CD4-positive, alpha-beta T cell (primary cell): ENCODE data around the gene COL23A1. TPM values are rescaled to one million over a fixed set of nuclear protein-coding genes. Genes with fewer than 3 reads are reported as not detected.

Experiments used
- ATAC-seq: fragments of 200-7000 bp; cut with Tn5 transposase; one replicate; pipeline ENCODE4 v1.10.0; 2022; ENCODE audit warnings: mild to moderate bottlenecking; ENCODE audit not compliant: poor library complexity
- CTCF ChIA-PET: fragments of 350-600 bp; sonication (Branson Sonifier 250); formaldehyde crosslinking; loops from one replicate; lab custom pipeline; 2021; ENCODE audit warnings: antibody characterized with exemption, inconsistent platforms; lab: Charles Lee
- POLR2A ChIA-PET: fragments of 350-600 bp; sonication (Branson Sonifier 250); formaldehyde crosslinking; loops from one replicate; lab custom pipeline; 2021; ENCODE audit warnings: antibody characterized with exemption, inconsistent platforms; lab: Charles Lee
- DNase-seq, 14 experiments: peaks; one replicate each; pipeline ENCODE4 v3.0.0-alpha.2; 2013 to 2020; ENCODE audit warnings: mixed read lengths in 2 of 14
- H3K27ac ChIP-seq, 2 donors: one replicate each; pipeline versions ENCODE4 v1.5.1 to v1.7.0; 2013; ENCODE audit warnings: low read length in 2 of 2, low read depth in 1 of 2, mild to moderate bottlenecking in 1 of 2
- H3K27me3 ChIP-seq, 2 experiments: 1 replicate in 1 of 2; 2 replicates in 1 of 2; pipeline versions ENCODE4 v1.6.1 to v1.7.0; 2013; ENCODE audit warnings: low read length in 2 of 2, control low read depth in 1 of 2, mild to moderate bottlenecking in 1 of 2, moderate library complexity in 1 of 2; ENCODE audit not compliant: insufficient read depth in 2 of 2, control insufficient read depth in 1 of 2
- H3K36me3 ChIP-seq: one replicate; pipeline ENCODE4 v1.6.1; 2013; ENCODE audit warnings: low read length, control low read depth; ENCODE audit not compliant: insufficient read depth
- H3K4me1 ChIP-seq: one replicate; pipeline ENCODE4 v1.6.1; 2013; ENCODE audit warnings: low read length, control low read depth; ENCODE audit not compliant: insufficient read depth
- H3K4me3 ChIP-seq: one replicate; pipeline ENCODE4 v1.5.1; 2013; ENCODE audit warnings: mild to moderate bottlenecking, low read length, moderate library complexity
- H3K9me3 ChIP-seq, 2 experiments: 1 replicate in 1 of 2; 2 replicates in 1 of 2; pipeline versions ENCODE4 v1.6.1 to v1.7.0; 2013; ENCODE audit warnings: low read length in 2 of 2, mild to moderate bottlenecking in 2 of 2, control low read depth in 1 of 2, moderate library complexity in 1 of 2; ENCODE audit not compliant: control insufficient read depth in 1 of 2, insufficient read depth in 1 of 2
- H3K27ac Mint-ChIP-seq: one replicate; pipeline ENCODE4 v1.8.0; 2020; ENCODE audit warnings: mixed read lengths
- H3K27me3 Mint-ChIP-seq: one replicate; pipeline ENCODE4 v1.8.0; 2021; ENCODE audit warnings: mixed read lengths
- H3K36me3 Mint-ChIP-seq: one replicate; pipeline ENCODE4 v1.8.0; 2021; ENCODE audit warnings: low read depth, mixed read lengths
- H3K4me1 Mint-ChIP-seq: one replicate; pipeline ENCODE4 v1.8.0; 2021; ENCODE audit warnings: low read depth, mixed read lengths
- H3K4me3 Mint-ChIP-seq: one replicate; pipeline ENCODE4 v1.8.0; 2020; ENCODE audit warnings: mild to moderate bottlenecking, mixed read lengths
- H3K9me3 Mint-ChIP-seq: one replicate; pipeline ENCODE4 v1.8.0; 2020; ENCODE audit warnings: mixed read lengths
- CTCF ChIP-seq: fragments of 200-600 bp; IDR thresholded peaks from one replicate; pipeline ENCODE4 v1.8.0; 2022; ENCODE audit warnings: antibody characterized with exemption, mild to moderate bottlenecking
- intact Hi-C, 2 experiments: fragments of 100-400 bp; cut with DNase I in 1 of 2; cut with micrococcal nuclease in 1 of 2; formaldehyde crosslinking; loops; one replicate each; pipeline versions ENCODE4 v1.15.1 to v1.9.0; 2023 to 2025; cut with DNase I, micrococcal nuclease
- total RNA-seq, 174 experiments: library from RNA in 2 of 174; stranded (reverse) in 2 of 174; gene quantifications; one replicate each; pipeline ENCODE4 v1.2.3 and lab custom pipeline; 2021 to 2026

The COL23A1 gene
- total RNA-seq, 2 experiments from 2014 or later, result not detected

GRCh38 chr5:178383919-178384815 lies 206.0 kb downstream of the COL23A1 start:
- H3K4me3 ChIP-seq, result no peak overlapping the region
- H3K27me3 ChIP-seq, result peaks cover 3% of the 10 kb centered on the region in 2 experiments
- no peak overlapping the region for H3K27ac ChIP-seq
- ChIA-PET CTCF (no interaction called here), POLR2A (no interaction called here)
- no peaks in the 10 kb centered on the region for H3K36me3 ChIP-seq
- TF ChIP-seq CTCF, result no peak
- Mint-ChIP-seq H3K27me3 (no peaks in the 10 kb centered on the region), H3K9me3 (no peaks in the 10 kb centered on the region), H3K4me1 (no peaks in the 10 kb centered on the region), H3K4me3 (no peak overlapping the region), H3K36me3 (no peaks in the 10 kb centered on the region), H3K27ac (no peak overlapping the region)
- ATAC-seq, result no peak
- DNase-seq, result no peak
- H3K4me1 ChIP-seq, result no peaks in the 10 kb centered on the region
- H3K9me3 ChIP-seq, result no peaks in the 10 kb centered on the region
- intact Hi-C loops, result no loop called here

- Histone ChIP-seq H3K4me3 (no peak overlapping the region), H3K27me3 (peaks cover 2 to 3% of the 10 kb centered on the region in 2 experiments), H3K9me3 (no peaks in the 10 kb centered on the region), H3K36me3 (no peaks in the 10 kb centered on the region), H3K4me1 (no peaks in the 10 kb centered on the region), H3K27ac (no peak overlapping the region)
- H3K4me3 Mint-ChIP-seq, result no peak overlapping the region
- H3K4me1 Mint-ChIP-seq, result no peaks in the 10 kb centered on the region
- intact Hi-C loops, result no loop called here
- no peak overlapping the region for H3K27ac Mint-ChIP-seq
- no peaks in the 10 kb centered on the region for H3K9me3 Mint-ChIP-seq
- no peaks in the 10 kb centered on the region for H3K27me3 Mint-ChIP-seq
- POLR2A ChIA-PET, result no interaction called here
- no peaks in the 10 kb centered on the region for H3K36me3 Mint-ChIP-seq
- no peak for DNase-seq
- TF ChIP-seq CTCF, result no peak
- ATAC-seq, result no peak
- CTCF ChIA-PET, result no interaction called here
Observed at GRCh38 chr5:178383301-178383918, 206.8 kb downstream of the COL23A1 start.

GRCh38 chr5:178382754-178383164 lies 207.4 kb downstream of the COL23A1 start:
- Mint-ChIP-seq H3K4me1 (no peaks in the 10 kb centered on the region), H3K36me3 (no peaks in the 10 kb centered on the region), H3K4me3 (no peak overlapping the region), H3K27me3 (no peaks in the 10 kb centered on the region), H3K9me3 (no peaks in the 10 kb centered on the region), H3K27ac (no peak overlapping the region)
- DNase-seq (no peak), ATAC-seq (no peak)
- Histone ChIP-seq H3K36me3 (no peaks in the 10 kb centered on the region), H3K27me3 (peaks cover 2 to 3% of the 10 kb centered on the region in 2 experiments), H3K4me3 (no peak overlapping the region), H3K27ac (no peak overlapping the region), H3K9me3 (no peaks in the 10 kb centered on the region), H3K4me1 (no peaks in the 10 kb centered on the region)
- ChIA-PET POLR2A (no interaction called here), CTCF (no interaction called here)
- TF ChIP-seq CTCF, result no peak
- intact Hi-C loops, result no loop called here
